Mesenteric fat pad (tissue), 1 donor: ENCODE measurements around the gene FSD1. TPM values are rescaled to one million over a fixed set of nuclear protein-coding genes. Genes with fewer than 3 reads are reported as not detected.
"Not testable (repeated sequence)": the region's sequence is repeated elsewhere in the genome, so short reads cannot be mapped to it uniquely, and the experiment has no call there.

Source experiments
- DNase-seq: peaks from one replicate; pipeline ENCODE4 v3.0.0-alpha.2; 2020; ENCODE audit warnings: low spot score
- total RNA-seq: library from RNA; stranded (reverse); fragmentation: NEBNext Ultra II Directional; extraction: Animal tissue kit (Norgen Biotek cat#: 25700); gene quantifications from one replicate; pipeline ENCODE4 v1.2.1, GENCODE V29; 2021
- donor health status: DM: yes; HTN: yes; CAD: no.

Gene FSD1
- total RNA-seq, 1 donor from 2014 or later = not detected

- DNase-seq = no peak
Measured at GRCh38 chr19:4313847-4314490, 9.6 kb downstream of the FSD1 start.

- DNase-seq = no peak
Measured at GRCh38 chr19:4316956-4317355, 12.6 kb downstream of the FSD1 start.

GRCh38 chr19:4318460-4318859, 14.1 kb downstream of the FSD1 start:
- no peak for DNase-seq

- no peak for DNase-seq
Measured at GRCh38 chr19:4319067-4319718, 14.8 kb downstream of the FSD1 start.

- no peak for DNase-seq
Measured at GRCh38 chr19:4320419-4320818, 16.0 kb downstream of the FSD1 start.

- DNase-seq = no peak
Measured at GRCh38 chr19:4322942-4323665, 18.7 kb downstream of the FSD1 start.

GRCh38 chr19:4323692-4324091, 19.3 kb downstream of the FSD1 start:
- DNase-seq = no peak

GRCh38 chr19:4324228-4324627, 19.8 kb downstream of the FSD1 start:
- no peak for DNase-seq

GRCh38 chr19:4326215-4326836, 21.9 kb downstream of the FSD1 start:
- no peak for DNase-seq

GRCh38 chr19:4326837-4327251, 22.4 kb downstream of the FSD1 start:
- DNase-seq = no peak

- no peak for DNase-seq
Measured at GRCh38 chr19:4327252-4327876, 23.0 kb downstream of the FSD1 start.

GRCh38 chr19:4327877-4328242, 23.5 kb downstream of the FSD1 start:
- no peak for DNase-seq

- DNase-seq = peak; percentile 97
Measured at GRCh38 chr19:4328243-4328990, 24.0 kb downstream of the FSD1 start.

- DNase-seq = not testable (repeated sequence)
Measured at GRCh38 chr19:4328991-4329681, 24.7 kb downstream of the FSD1 start.

- no peak for DNase-seq
Measured at GRCh38 chr19:4329858-4330257, 25.5 kb downstream of the FSD1 start.

GRCh38 chr19:4334929-4335570, 30.7 kb downstream of the FSD1 start:
- no peak for DNase-seq

- DNase-seq = no peak
Measured at GRCh38 chr19:4337906-4338440, 33.6 kb downstream of the FSD1 start.

GRCh38 chr19:4338441-4339355, 34.3 kb downstream of the FSD1 start, which contains the start of gene STAP2:
Gene STAP2 (minus strand): TSS chr19:4338827. CDS start chr19:4338753, 74 bp downstream.
- no peak for DNase-seq
